GM10266 (cell line): ENCODE results near the gene DHRS11.

ENCODE experiments used
- DNase-seq: peaks from one replicate; pipeline ENCODE4 v3.0.0; 2012; ENCODE audit errors: extremely low spot score
- TF ChIP-seq, protein P1 (sequence below): IDR thresholded peaks from 2 replicates; pipeline ENCODE4 v1.5.1; 2012; ENCODE audit warnings: mild to moderate bottlenecking, low read depth; ENCODE audit not compliant: control insufficient read depth, insufficient read depth; ENCODE audit errors: missing control alignments

Gene DHRS11

DNA sequence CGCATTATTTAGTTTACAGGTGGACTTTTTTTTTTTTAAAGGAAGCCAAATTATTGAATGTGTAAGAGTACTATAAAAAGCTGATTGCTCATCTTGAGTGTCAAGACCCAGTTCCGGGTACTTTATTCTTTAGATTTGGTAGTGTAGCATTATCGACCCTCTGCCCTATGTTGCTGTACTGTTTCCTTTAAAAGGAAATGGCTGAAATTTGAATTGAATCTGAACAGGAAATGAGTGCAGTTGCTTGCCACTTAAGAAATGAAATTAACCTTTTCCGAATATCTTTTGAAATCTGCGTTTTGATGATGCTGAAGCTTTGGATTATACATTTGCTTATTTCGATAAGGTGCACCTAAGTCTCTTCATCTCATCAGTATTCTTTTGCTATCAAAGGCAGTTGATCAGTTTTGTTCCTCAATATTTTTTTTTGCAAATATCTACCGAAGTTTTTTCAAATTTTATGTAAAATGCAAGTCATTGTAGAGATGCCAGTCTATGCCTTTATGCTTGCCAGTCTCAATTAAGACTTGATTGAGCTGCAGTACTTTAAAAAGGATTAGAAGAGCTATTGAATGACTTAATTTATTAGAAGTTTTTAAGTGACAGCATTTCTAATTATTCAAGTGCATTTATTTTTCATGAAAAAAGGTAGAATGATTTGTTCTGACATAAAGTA is 45.1 kb upstream of the DHRS11 start:
- DNase-seq: no peak
- TF ChIP-seq, protein P1, sequence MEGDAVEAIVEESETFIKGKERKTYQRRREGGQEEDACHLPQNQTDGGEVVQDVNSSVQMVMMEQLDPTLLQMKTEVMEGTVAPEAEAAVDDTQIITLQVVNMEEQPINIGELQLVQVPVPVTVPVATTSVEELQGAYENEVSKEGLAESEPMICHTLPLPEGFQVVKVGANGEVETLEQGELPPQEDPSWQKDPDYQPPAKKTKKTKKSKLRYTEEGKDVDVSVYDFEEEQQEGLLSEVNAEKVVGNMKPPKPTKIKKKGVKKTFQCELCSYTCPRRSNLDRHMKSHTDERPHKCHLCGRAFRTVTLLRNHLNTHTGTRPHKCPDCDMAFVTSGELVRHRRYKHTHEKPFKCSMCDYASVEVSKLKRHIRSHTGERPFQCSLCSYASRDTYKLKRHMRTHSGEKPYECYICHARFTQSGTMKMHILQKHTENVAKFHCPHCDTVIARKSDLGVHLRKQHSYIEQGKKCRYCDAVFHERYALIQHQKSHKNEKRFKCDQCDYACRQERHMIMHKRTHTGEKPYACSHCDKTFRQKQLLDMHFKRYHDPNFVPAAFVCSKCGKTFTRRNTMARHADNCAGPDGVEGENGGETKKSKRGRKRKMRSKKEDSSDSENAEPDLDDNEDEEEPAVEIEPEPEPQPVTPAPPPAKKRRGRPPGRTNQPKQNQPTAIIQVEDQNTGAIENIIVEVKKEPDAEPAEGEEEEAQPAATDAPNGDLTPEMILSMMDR: no peak

DNA sequence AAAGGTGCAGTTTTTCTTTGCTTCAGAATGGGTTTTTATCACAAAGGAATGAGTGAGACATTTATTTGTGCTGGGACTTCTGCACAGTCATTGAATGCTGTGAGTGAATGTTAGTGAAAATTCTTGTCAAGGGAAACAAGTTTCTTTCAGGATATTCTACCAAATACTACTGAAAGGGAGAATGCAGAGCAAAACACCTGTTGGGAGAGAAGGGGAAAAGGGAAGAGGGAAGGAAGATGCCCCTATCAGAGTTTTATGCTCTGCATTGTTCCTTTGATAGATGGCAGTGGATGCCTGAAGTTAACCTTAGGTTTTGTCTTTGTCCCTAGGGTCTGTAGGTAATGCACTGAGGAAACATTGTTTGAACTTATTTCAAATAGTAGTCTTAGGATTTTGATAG is 43.9 kb upstream of the DHRS11 start:
- no peak for DNase-seq
- TF ChIP-seq, protein P1: no peak

DNA sequence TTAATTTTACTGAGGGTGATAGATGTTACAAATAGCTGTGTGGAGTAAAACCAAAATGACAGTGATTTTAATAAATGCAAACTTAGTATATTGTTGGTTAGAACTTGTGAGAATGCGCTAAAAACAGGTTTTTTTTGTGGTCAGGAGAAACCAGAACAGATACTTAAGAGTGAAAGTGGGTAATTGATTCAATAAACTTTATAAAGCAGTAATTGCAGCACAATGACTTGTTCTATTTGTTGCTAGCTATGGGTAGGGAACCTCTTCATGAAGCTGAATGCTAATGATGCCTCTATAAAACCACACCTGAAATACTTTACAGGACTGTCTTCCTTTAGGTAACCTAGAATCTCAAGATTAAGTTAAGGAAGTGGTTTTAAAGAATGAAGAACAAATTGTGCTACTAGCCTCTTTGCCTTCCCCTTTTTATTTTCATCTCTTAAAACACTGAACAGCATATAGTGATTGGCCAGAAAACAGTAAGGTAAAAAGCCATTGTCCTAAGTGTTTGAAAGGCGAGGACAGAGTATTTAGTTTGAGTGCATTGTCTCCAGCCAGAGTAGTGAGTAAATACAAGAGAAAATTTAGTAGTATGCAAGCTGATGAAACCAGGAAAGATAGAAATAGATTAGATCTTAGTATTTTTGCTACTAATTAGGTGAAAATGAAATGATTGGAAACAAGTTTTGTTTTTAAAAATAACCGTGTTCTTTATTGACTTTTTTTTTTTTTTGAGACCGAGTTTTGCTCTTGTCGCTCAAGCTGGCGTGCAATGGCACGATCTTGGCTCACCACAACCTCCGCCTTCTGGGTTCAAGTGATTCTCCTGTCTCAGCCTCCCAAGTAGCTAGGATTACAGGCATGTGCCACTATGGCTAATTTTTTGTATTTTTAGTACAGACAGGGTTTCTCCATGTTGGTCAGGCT is 40.9 kb upstream of the DHRS11 start:
- peak; percentile 39 for DNase-seq
- TF ChIP-seq, protein P1: no peak

DNA sequence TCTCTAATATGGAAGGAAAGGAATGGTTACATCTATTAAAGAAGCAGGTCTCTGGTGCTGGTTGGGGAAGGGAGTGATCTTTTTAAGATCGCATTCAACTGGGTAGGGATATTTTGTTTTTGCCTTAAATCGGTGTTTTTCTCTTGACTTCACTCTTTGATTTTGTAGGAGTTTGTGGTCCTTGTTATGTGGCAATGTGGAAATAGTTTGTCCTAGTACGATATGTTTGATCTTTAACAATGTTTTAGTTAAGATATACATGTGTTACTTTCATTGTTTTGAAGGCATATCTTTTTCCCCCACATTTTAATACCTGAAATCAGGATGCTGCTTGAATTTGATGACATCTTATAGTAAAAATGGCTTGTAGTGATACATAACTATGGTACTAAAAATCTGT is 38.2 kb upstream of the DHRS11 start:
- TF ChIP-seq, protein P1: no peak

DNA sequence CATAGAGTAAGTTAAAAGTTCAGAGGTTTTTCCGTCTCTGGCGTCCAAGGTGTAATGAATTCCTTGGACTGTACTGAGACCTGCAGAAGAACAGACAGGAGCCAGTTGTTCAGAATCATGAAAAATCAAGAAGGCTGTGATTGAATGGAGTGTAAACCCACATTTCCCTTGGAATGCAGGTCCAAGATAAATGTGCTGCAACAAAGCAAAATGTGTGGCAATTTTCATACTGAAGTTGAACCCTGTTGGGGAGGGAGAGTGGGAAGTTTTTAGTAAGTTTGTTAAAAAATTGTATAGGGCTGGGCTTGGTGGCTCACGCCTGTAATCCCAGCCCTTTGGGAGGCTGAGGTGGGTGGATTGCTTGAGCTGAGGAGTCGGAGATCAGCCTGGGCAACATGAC is 25.6 kb upstream of the DHRS11 start:
- DNase-seq: no peak
- TF ChIP-seq, protein P1: no peak

More for the DNA sequence above, 38.2 kb upstream of the DHRS11 start:
- DNase-seq: no peak

DNA sequence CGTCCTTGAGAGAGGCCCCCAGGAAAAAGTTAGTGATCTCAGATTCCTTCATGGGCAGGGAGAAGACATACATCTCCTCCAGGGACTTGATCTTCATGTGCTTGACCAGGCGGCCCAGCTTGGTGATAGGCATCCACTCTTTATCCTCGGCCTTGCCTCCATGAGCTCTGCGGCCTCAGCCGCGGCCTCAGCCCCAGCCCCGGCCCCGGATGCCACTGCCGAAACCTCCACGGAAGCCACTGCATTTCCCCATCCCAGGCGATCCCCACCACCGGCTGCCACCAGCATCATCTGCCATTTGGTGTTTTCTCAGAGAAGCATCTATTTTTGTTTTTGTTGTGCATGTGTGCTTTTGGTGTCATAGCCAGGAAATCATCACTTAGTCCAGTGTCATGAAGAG is 16.7 kb upstream of the DHRS11 start:
- TF ChIP-seq, protein P1: no peak

DNA sequence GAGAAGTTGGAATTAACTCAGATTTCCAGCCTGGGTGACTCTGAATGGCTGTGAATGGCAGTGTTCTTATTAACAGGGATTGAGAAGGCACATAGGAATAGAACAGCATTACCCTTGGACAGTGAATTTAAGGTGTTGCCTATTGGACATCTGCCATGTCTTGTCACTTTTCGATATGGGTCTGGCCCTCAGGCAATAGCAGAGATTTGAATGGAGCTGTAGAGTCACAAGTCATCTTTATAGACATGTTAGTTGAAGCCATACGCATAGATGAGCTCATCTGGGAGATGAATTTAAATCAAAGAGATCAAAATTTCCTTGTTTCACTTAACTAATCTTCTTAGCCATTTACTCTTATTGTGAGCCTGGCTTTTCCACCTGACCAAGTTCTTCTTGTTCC is 14.9 kb upstream of the DHRS11 start:
- TF ChIP-seq, protein P1: no peak
- no peak for DNase-seq

More for the DNA sequence above, 16.7 kb upstream of the DHRS11 start:
- DNase-seq: no peak
